ENCODE results near the gene PIM3. TPM values are rescaled to one million over a fixed set of nuclear protein-coding genes. Genes with fewer than 3 reads are reported as not detected.

Gene PIM3
- total RNA-seq, 2 experiments from 2014 or later, result 224 to 230 TPM

GRCh38 chr22:49962751-49963646 is 2.4 kb downstream of the PIM3 start:
- H3K4me1 Mint-ChIP-seq (ENCODE audit: low read depth), result peaks cover 28% of the 10 kb centered on the region
- H3K27me3 Mint-ChIP-seq, result no peaks in the 10 kb centered on the region
- peak overlapping the region; percentile 91 to 94 for H3K27ac ChIP-seq (ENCODE audit: low read depth in 1 of 2, low read length in 2 of 2)
- no peaks in the 10 kb centered on the region for H3K9me3 ChIP-seq (ENCODE audit: control insufficient read depth in 1 of 2, insufficient read depth in 1 of 2, low read length in 2 of 2)
- peak overlapping the region; percentile 85 for H3K4me3 Mint-ChIP-seq
- peak overlapping the region; percentile 82 for H3K4me3 ChIP-seq (ENCODE audit: low read length)
- peak overlapping the region; percentile 97 for H3K27ac Mint-ChIP-seq
- intact Hi-C loops (cut with DNase I, micrococcal nuclease), result loop anchor here (1.0 to 5.0 kb wide), 3 partner anchors 27 to 67 kb away; no protein-coding TSS in a partner anchor
- H3K27me3 ChIP-seq (ENCODE audit: control insufficient read depth in 1 of 2, insufficient read depth in 2 of 2, low read length in 2 of 2), result no peaks in the 10 kb centered on the region
- peaks cover 32% of the 10 kb centered on the region for H3K36me3 ChIP-seq (ENCODE audit: insufficient read depth, low read length)
- no peak for TF ChIP-seq CTCF (IDR thresholded peaks at IDR 0.05)
- POLR2A ChIA-PET, result interaction anchor here (0.6 to 5.9 kb wide), 10 partner anchors 8 to 139 kb away, joined by 3 to 92 read pairs (median 10); no protein-coding TSS in a partner anchor
- peaks cover 48% of the 10 kb centered on the region for H3K36me3 Mint-ChIP-seq (ENCODE audit: low read depth)
- H3K9me3 Mint-ChIP-seq, result no peaks in the 10 kb centered on the region
- ATAC-seq (ENCODE audit: poor library complexity) (no peak), DNase-seq (peak in 6 of 14 experiments; percentile 3 to 37 (median 20))
- H3K4me1 ChIP-seq (ENCODE audit: insufficient read depth, low read length), result peaks cover 66% of the 10 kb centered on the region
- CTCF ChIA-PET, result interaction anchor here (1.0 to 1.2 kb wide), 2 partner anchors 31 to 32 kb away, joined by 3 to 11 read pairs; no protein-coding TSS in a partner anchor

DNA sequence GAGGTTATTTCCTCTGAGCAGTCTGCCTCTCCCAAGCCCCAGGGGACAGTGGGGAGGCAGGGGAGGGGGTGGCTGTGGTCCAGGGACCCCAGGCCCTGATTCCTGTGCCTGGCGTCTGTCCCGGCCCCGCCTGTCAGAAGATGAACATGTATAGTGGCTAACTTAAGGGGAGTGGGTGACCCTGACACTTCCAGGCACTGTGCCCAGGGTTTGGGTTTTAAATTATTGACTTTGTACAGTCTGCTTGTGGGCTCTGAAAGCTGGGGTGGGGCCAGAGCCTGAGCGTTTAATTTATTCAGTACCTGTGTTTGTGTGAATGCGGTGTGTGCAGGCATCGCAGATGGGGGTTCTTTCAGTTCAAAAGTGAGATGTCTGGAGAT is 3.1 kb downstream of the PIM3 start:
- peak overlapping the region; percentile 85 for H3K4me3 Mint-ChIP-seq
- no peak for ATAC-seq (ENCODE audit: poor library complexity)
- TF ChIP-seq CTCF (IDR thresholded peaks at IDR 0.05), result no peak
- ChIA-PET POLR2A (interaction anchor here (1.4 to 5.9 kb wide), 4 partner anchors 7 to 33 kb away, joined by 3 to 92 read pairs (median 18); no protein-coding TSS in a partner anchor), CTCF (no interaction called here)
- intact Hi-C loops (cut with DNase I, micrococcal nuclease), result loop anchor here (2.0 to 5.0 kb wide), 2 partner anchors 19 to 36 kb away; no protein-coding TSS in a partner anchor
- H3K4me1 ChIP-seq (ENCODE audit: insufficient read depth, low read length), result peaks cover 68% of the 10 kb centered on the region
- peaks cover 28% of the 10 kb centered on the region for H3K4me1 Mint-ChIP-seq (ENCODE audit: low read depth)
- H3K27me3 ChIP-seq (ENCODE audit: control insufficient read depth in 1 of 2, insufficient read depth in 2 of 2, low read length in 2 of 2), result no peaks in the 10 kb centered on the region
- peak overlapping the region; percentile 91 to 94 for H3K27ac ChIP-seq (ENCODE audit: low read depth in 1 of 2, low read length in 2 of 2)
- no peak overlapping the region for H3K4me3 ChIP-seq (ENCODE audit: low read length)
- H3K36me3 Mint-ChIP-seq (ENCODE audit: low read depth), result peaks cover 48% of the 10 kb centered on the region
- no peaks in the 10 kb centered on the region for H3K9me3 ChIP-seq (ENCODE audit: control insufficient read depth in 1 of 2, insufficient read depth in 1 of 2, low read length in 2 of 2)
- no peaks in the 10 kb centered on the region for H3K9me3 Mint-ChIP-seq
- peak overlapping the region; percentile 97 for H3K27ac Mint-ChIP-seq
- peak in 5 of 14 experiments; percentile 0 to 45 (median 31) for DNase-seq
- H3K36me3 ChIP-seq (ENCODE audit: insufficient read depth, low read length), result peaks cover 32% of the 10 kb centered on the region
- no peaks in the 10 kb centered on the region for H3K27me3 Mint-ChIP-seq

GRCh38 chr22:49964136-49965090 is 3.8 kb downstream of the PIM3 start:
- peak in 6 of 14 experiments; percentile 9 to 71 (median 28) for DNase-seq
- Histone ChIP-seq H3K4me1 (ENCODE audit: insufficient read depth, low read length) (peaks cover 68% of the 10 kb centered on the region), H3K4me3 (ENCODE audit: low read length) (no peak overlapping the region), H3K36me3 (ENCODE audit: insufficient read depth, low read length) (peaks cover 32% of the 10 kb centered on the region), H3K27me3 (ENCODE audit: control insufficient read depth in 1 of 2, insufficient read depth in 2 of 2, low read length in 2 of 2) (no peaks in the 10 kb centered on the region), H3K9me3 (ENCODE audit: control insufficient read depth in 1 of 2, insufficient read depth in 1 of 2, low read length in 2 of 2) (no peaks in the 10 kb centered on the region), H3K27ac (ENCODE audit: low read depth in 1 of 2, low read length in 2 of 2) (peak overlapping the region; percentile 91 to 94)
- POLR2A ChIA-PET, result interaction anchor here (1.0 to 5.9 kb wide), 4 partner anchors 28 to 34 kb away, joined by 3 to 92 read pairs (median 10); no protein-coding TSS in a partner anchor
- TF ChIP-seq CTCF (IDR thresholded peaks at IDR 0.05), result no peak
- no peaks in the 10 kb centered on the region for H3K27me3 Mint-ChIP-seq
- no peaks in the 10 kb centered on the region for H3K9me3 Mint-ChIP-seq
- H3K4me1 Mint-ChIP-seq (ENCODE audit: low read depth), result peaks cover 28% of the 10 kb centered on the region
- intact Hi-C loops (cut with DNase I, micrococcal nuclease), result loop anchor here (2.0 to 5.0 kb wide), 2 partner anchors 18 to 37 kb away; no protein-coding TSS in a partner anchor
- ATAC-seq (ENCODE audit: poor library complexity), result no peak
- peak overlapping the region; percentile 97 for H3K27ac Mint-ChIP-seq
- peak overlapping the region; percentile 85 for H3K4me3 Mint-ChIP-seq
- H3K36me3 Mint-ChIP-seq (ENCODE audit: low read depth), result peaks cover 43% of the 10 kb centered on the region
- CTCF ChIA-PET, result no interaction called here
